ENCODE data around the gene ALDH3B1. TPM values are rescaled to one million over a fixed set of nuclear protein-coding genes. Genes with fewer than 3 reads are reported as not detected.
A peak's percentile ranks its signal among the peaks of the same experiment; 100 is the strongest.

ALDH3B1 gene
- total RNA-seq, 2 experiments from 2014 or later, result not detected

DNA sequence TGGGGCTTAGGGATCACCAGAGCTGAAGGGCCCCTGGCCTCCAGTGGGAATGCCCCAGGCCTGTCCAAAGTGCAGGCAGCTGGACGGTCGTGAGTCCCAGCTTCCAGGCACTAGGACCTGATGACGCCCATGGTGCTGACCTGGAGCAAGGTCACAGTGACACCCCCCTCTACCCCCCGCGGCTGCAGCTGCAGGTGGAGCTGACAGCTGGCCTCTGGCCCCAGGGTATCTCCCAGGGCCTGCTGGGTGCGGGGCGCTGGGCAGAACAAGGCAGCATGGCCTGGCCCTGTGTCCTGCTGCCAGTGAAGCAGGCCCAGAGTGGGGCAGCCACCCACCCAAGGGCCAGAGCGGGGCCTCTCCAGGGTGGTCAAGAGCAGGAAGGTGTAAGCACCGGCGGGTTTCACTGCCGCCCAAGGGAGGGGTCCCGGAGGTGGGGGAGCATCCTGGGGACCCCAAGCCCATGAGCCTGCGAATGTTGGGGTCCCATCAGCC lies 28.1 kb downstream of the ALDH3B1 start:
- Mint-ChIP-seq H3K9me3 (ENCODE audit: insufficient read depth) (no peaks in the 10 kb centered on the region), H3K27me3 (ENCODE audit: low read depth) (no peaks in the 10 kb centered on the region), H3K27ac (peak overlapping the region; percentile 49), H3K36me3 (ENCODE audit: low read depth) (peaks cover 26% of the 10 kb centered on the region), H3K4me1 (ENCODE audit: low read depth) (peaks cover 38% of the 10 kb centered on the region), H3K4me3 (peak overlapping the region; percentile 91)
- ATAC-seq, result no peak
- POLR2A ChIA-PET, result interaction anchor here (1.1 kb wide), 1 partner anchor 8 kb away, joined by 3 read pairs; no protein-coding TSS in a partner anchor
- CTCF ChIA-PET, result interaction anchor here (1.3 kb wide), 1 partner anchor 168 kb away, joined by 3 read pairs; no protein-coding TSS in a partner anchor
- DNase-seq, result no peak

DNA sequence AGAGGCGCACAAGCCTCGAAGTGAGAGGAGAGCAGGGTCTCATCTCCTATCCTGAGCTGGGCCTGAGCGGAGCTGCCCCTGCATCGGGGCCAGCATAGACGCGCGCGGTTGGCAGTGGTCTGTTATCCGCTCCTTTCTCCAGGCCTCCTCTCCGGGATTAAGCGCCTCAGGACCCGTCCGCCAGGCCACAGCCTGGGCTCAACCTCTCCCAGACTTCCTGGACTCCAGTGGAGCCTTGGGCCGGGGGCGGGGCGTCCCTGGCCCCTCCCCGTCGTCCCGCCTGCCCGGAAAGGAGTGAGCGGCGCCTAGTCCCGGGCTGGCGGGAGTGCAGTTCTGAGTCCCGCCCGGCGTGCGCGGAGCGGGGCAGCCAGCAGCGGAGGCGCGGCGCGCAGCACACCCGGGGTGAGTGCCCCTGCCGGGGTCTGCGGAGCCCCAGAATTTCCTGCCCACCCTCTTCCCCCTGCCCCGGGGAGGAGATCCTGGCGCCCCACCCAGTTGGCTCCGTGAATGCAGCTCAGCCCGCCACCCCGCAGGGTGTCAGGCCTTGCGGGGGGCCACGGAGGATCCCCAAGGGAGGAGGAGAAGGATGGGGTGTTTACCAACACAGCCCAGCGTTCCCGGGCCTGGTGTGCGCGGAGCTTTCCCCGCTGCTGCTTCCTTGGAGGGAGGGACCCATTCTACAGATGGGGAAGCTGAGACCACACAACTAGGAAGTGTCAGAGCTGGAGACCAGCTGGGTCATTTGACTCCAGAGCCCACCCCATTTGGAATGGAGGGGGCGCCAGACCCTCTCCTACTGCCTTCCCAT lies 28.8 kb downstream of the ALDH3B1 start, which contains the start of gene TCIRG1:
Gene TCIRG1 (plus strand): TSS at position 308 of the 808 bp plus-strand sequence. CDS start 2,247 bp downstream, outside the sequence.
- ATAC-seq (peak; percentile 75), DNase-seq (peak; percentile 67)
- H3K27ac Mint-ChIP-seq, result peak within 1 kb of the TSS; percentile 93
- H3K4me3 Mint-ChIP-seq, result peak within 1 kb of the TSS; percentile 91
- H3K4me1 Mint-ChIP-seq (ENCODE audit: low read depth), result peaks cover 36% of the 10 kb centered on the region
- no peaks in the 10 kb centered on the region for H3K27me3 Mint-ChIP-seq (ENCODE audit: low read depth)
- no peaks in the 10 kb centered on the region for H3K9me3 Mint-ChIP-seq (ENCODE audit: insufficient read depth)
- CTCF ChIA-PET, result interaction anchor here (1.1 kb wide), 1 partner anchor 170 kb away, joined by 4 read pairs; no protein-coding TSS in a partner anchor
- POLR2A ChIA-PET, result interaction anchor here (1.1 to 3.6 kb wide), 2 partner anchors 8 to 9 kb away, joined by 3 to 15 read pairs; partner anchors contain the start of gene NDUFS8
- peaks cover 23% of the 10 kb centered on the region for H3K36me3 Mint-ChIP-seq (ENCODE audit: low read depth)

DNA sequence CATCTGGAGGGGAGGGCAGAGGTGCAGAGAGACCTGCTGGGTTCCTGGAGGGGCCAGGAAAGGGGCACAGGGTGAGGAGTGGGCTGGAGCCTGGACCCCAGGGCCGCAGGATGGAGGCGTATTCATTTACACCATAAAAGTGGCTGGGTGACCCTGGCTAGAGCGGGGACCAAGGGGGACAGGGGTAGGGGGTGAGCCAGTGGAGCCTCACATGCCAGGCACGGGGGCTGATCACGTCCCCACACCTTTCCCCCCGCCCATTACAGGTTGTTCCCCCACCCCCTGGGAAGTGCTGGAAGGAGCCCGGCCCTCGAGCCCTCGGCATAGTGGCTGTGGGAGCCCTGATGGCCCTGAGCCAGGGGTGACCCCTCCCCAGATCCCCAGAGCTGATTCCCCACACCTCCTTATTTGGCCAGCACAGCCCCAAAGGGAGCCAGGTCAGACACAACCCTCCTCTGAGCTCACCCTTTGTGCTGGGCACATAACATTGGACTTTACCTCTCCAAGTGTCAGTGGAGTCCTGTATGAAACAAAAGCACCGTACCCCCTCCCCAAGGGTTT lies 29.5 kb downstream of the ALDH3B1 start:
- Mint-ChIP-seq H3K36me3 (ENCODE audit: low read depth) (peaks cover 22% of the 10 kb centered on the region), H3K9me3 (ENCODE audit: insufficient read depth) (no peaks in the 10 kb centered on the region), H3K27me3 (ENCODE audit: low read depth) (no peaks in the 10 kb centered on the region), H3K4me1 (ENCODE audit: low read depth) (peaks cover 36% of the 10 kb centered on the region), H3K27ac (peak overlapping the region; percentile 93), H3K4me3 (peak overlapping the region; percentile 91)
- CTCF ChIA-PET, result interaction anchor here (0.8 to 1.1 kb wide), 2 partner anchors 15 to 169 kb away, joined by 4 read pairs; no protein-coding TSS in a partner anchor
- no peak for DNase-seq
- ATAC-seq, result peak; percentile 4
- POLR2A ChIA-PET, result interaction anchor here (3.1 to 3.6 kb wide), 2 partner anchors 8 to 13 kb away, joined by 15 to 17 read pairs; partner anchors contain the start of gene NDUFS8

DNA sequence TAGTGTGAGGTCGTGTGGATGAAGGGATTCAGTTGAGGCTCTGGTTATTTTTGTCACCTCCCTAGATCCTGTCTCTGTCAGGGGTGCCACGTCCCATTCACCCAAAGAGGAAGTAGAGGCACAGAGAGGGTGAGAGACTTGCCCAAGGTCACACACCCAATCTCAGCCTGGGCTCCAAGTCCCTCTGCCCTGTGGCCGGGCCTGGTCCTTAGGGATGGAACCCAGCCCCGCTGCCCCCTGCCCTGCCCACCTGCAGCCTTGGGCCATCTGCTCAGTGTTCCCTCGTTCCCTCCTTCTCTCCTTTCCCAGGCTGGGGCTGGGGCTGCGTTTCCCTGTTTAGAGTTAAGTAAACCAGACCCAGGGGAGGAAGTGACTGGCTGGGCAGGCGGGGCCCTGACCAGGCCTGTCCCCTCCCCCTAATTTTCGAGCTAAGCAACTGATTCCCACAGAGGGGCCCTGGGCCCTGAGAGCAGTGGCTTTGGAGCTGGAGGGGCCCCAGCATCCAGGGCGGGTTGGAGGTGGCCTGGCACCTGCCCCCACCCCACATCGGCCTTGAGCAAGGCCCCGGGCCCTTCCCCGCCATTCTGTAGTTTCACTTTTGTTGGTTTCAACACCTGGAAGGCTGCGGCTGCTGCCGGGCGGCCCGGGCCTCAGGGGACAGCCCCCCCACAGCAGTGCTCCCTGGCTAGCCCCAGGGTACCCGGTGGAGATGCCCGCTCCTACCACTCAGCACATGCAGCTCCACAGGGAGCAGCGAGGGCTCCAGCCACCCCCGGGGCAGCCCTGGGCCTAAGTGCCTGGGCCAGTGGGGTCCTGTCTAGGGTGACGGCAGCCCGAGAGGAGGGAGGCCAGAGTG lies 30.2 kb downstream of the ALDH3B1 start:
- ChIA-PET CTCF (interaction anchor here (0.8 kb wide), 1 partner anchor 15 kb away, joined by 4 read pairs; no protein-coding TSS in a partner anchor), POLR2A (interaction anchor here (0.6 to 3.6 kb wide), 4 partner anchors 9 to 78 kb away, joined by 3 to 17 read pairs (median 9); partner anchors contain the start of gene NDUFS8)
- Mint-ChIP-seq H3K36me3 (ENCODE audit: low read depth) (peaks cover 27% of the 10 kb centered on the region), H3K4me1 (ENCODE audit: low read depth) (peaks cover 34% of the 10 kb centered on the region), H3K4me3 (peak overlapping the region; percentile 91), H3K27ac (peak overlapping the region; percentile 93), H3K27me3 (ENCODE audit: low read depth) (no peaks in the 10 kb centered on the region), H3K9me3 (ENCODE audit: insufficient read depth) (no peaks in the 10 kb centered on the region)
- ATAC-seq, result peak; percentile 50
- peak; percentile 63 for DNase-seq

DNA sequence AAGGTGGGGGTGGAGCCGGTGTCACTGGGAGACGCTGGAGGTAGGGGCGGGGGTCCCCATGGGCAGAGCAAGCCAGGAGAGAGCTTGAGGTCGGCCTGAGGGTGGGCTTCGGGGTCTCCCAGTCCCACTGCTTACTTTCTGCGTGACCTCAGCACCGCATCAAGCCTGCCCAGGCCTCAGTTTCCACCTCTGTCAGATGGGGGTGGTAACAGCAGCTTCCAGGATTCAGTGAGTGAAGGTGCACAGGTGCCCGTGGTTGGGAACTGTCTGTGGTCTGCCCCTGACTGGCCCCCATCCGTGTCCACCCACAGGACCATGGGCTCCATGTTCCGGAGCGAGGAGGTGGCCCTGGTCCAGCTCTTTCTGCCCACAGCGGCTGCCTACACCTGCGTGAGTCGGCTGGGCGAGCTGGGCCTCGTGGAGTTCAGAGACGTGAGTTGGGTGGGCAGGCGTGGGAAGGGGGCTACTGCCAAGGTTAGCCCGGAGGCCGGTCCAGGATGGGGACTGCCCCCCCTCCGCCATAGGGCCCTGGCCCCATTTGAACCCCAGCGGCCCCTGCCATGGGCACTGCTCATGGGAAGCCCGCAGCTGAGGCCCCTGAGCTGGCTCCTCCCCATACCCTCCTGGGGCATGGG lies 30.9 kb downstream of the ALDH3B1 start:
- Mint-ChIP-seq H3K4me3 (peak overlapping the region; percentile 91), H3K36me3 (ENCODE audit: low read depth) (peaks cover 33% of the 10 kb centered on the region), H3K4me1 (ENCODE audit: low read depth) (peaks cover 30% of the 10 kb centered on the region), H3K27me3 (ENCODE audit: low read depth) (no peaks in the 10 kb centered on the region), H3K27ac (peak overlapping the region; percentile 93), H3K9me3 (ENCODE audit: insufficient read depth) (no peaks in the 10 kb centered on the region)
- ChIA-PET CTCF (no interaction called here), POLR2A (interaction anchor here (0.6 to 3.6 kb wide), 5 partner anchors 10 to 171 kb away, joined by 3 to 17 read pairs (median 3); partner anchors contain the start of gene NDUFS8)
- no peak for ATAC-seq
- DNase-seq, result no peak

DNA sequence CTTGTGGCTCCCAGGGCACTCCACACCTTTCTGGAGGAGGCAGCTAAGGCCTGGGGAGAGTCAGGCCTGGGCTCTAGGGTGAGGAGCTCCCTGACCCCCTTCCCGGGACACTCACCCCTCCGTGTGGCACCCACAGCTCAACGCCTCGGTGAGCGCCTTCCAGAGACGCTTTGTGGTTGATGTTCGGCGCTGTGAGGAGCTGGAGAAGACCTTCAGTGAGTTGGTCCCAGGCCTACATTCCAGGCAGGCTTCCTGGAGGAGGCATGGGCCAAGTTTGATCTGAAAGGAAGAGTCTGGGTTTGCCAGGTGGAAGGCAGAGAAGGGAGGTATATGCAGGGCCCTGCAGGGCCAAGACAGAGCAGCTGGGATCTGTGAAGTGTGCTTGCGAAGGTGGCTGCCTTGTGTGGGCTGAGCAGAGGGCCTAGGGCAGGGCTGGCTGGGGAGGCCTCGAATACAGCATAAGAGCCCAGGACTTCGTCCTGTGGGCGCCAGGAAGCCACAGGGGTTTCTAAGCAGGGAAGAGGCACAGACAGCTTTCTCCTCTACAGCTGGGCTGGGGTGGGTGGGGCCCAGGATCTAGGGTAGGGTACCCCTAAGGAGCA lies 31.6 kb downstream of the ALDH3B1 start:
- POLR2A ChIA-PET, result interaction anchor here (0.6 to 3.6 kb wide), 4 partner anchors 10 to 170 kb away, joined by 3 to 17 read pairs (median 9); partner anchors contain the start of gene NDUFS8

DNA sequence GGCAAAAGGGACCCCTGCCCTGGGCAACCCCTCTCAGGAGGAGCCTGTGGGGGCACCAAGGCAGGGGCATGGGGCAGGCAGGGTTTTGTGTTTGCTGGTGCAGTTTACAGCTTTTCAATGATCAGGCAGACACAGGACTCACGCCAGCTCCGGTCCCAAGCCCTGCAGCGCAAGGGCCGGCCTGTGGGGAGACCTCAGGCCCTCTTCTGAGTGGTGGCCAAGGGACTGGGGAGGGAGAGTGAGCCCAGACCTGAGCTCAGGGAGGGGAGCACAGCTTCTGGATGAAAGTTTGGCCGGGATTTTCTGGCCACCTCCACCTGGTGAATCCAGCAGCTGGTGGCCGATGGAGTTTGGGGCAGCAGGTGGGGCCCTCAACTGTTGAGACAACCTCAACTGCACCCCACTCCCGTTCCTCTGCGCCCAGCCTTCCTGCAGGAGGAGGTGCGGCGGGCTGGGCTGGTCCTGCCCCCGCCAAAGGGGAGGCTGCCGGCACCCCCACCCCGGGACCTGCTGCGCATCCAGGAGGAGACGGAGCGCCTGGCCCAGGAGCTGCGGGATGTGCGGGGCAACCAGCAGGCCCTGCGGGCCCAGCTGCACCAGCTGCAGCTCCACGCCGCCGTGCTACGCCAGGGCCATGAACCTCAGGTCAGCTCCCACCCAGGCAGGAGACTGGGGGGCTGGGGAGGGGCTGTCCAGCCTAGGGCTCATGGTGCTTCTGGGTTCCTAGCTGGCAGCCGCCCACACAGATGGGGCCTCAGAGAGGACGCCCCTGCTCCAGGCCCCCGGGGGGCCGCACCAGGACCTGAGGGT lies 32.3 kb downstream of the ALDH3B1 start:
- Mint-ChIP-seq H3K36me3 (ENCODE audit: low read depth) (peaks cover 32% of the 10 kb centered on the region), H3K4me1 (ENCODE audit: low read depth) (peaks cover 19% of the 10 kb centered on the region), H3K27me3 (ENCODE audit: low read depth) (no peaks in the 10 kb centered on the region), H3K4me3 (no peak overlapping the region), H3K27ac (peak overlapping the region; percentile 39), H3K9me3 (ENCODE audit: insufficient read depth) (no peaks in the 10 kb centered on the region)
- ChIA-PET CTCF (interaction anchor here (0.6 kb wide), 1 partner anchor 95 kb away, joined by 3 read pairs; no protein-coding TSS in a partner anchor), POLR2A (interaction anchor here (3.1 to 3.6 kb wide), 2 partner anchors 10 to 11 kb away, joined by 15 to 17 read pairs; partner anchors contain the start of gene NDUFS8)
- DNase-seq (no peak), ATAC-seq (no peak)

More for the DNA sequence above, 31.6 kb downstream of the ALDH3B1 start:
- DNase-seq (no peak), ATAC-seq (no peak)
- peak overlapping the region; percentile 82 for H3K27ac Mint-ChIP-seq
- H3K4me3 Mint-ChIP-seq, result peak overlapping the region; percentile 91
- H3K36me3 Mint-ChIP-seq (ENCODE audit: low read depth), result peaks cover 33% of the 10 kb centered on the region
- H3K9me3 Mint-ChIP-seq (ENCODE audit: insufficient read depth), result no peaks in the 10 kb centered on the region
- peaks cover 25% of the 10 kb centered on the region for H3K4me1 Mint-ChIP-seq (ENCODE audit: low read depth)
- no peaks in the 10 kb centered on the region for H3K27me3 Mint-ChIP-seq (ENCODE audit: low read depth)
- CTCF ChIA-PET, result interaction anchor here (0.6 kb wide), 1 partner anchor 96 kb away, joined by 3 read pairs; no protein-coding TSS in a partner anchor

DNA sequence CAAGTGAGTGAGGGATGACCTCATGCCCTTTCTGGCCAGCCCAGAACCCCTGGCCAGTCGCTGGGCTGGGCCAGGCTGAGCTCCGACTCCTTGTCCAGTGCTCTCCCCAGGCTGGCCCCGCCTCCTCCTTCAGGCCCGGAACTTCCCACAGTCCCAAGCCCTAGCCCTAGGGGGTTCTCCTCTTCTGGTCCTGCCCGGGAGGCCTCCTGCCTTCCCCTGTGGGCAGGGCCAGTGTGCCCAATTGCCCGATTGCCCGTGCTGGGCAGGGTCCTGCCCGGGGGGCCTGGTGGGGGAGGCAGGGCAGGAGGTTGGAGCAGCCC lies 32.9 kb downstream of the ALDH3B1 start:
- Mint-ChIP-seq H3K27ac (no peak overlapping the region), H3K27me3 (ENCODE audit: low read depth) (no peaks in the 10 kb centered on the region), H3K4me1 (ENCODE audit: low read depth) (peaks cover 14% of the 10 kb centered on the region), H3K36me3 (ENCODE audit: low read depth) (peaks cover 32% of the 10 kb centered on the region), H3K4me3 (no peak overlapping the region), H3K9me3 (ENCODE audit: insufficient read depth) (no peaks in the 10 kb centered on the region)
- no peak for ATAC-seq
- DNase-seq, result no peak
- ChIA-PET POLR2A (interaction anchor here (3.1 kb wide), 1 partner anchor 10 kb away, joined by 17 read pairs; no protein-coding TSS in a partner anchor), CTCF (no interaction called here)

DNA sequence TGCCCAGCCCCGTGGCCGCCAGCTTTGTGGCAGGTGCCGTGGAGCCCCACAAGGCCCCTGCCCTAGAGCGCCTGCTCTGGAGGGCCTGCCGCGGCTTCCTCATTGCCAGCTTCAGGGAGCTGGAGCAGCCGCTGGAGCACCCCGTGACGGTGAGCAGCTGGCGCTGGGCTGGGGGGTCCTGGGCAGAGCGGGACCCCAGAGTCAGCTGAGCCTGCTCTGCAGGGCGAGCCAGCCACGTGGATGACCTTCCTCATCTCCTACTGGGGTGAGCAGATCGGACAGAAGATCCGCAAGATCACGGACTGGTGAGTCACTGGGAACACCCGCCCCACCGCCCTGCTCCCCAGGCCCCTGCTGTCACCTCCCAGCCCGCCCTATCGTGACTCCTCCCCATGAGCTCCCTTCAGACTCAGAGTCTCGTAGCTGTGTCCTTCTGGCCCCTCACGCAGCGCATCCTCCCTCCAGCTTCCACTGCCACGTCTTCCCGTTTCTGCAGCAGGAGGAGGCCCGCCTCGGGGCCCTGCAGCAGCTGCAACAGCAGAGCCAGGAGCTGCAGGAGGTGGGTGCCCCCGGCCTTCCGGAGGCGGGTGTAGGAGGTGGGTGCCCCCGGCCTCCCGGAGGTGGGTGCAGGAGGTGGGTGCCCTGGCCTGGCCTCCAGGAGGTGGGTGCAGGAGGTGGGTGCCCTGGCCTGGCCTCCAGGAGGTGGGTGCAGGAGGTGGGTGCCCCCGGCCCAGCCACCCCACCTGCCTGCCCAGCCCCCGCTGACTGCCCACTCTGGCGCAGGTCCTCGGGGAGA lies 33.4 kb downstream of the ALDH3B1 start:
- ChIA-PET CTCF (no interaction called here), POLR2A (no interaction called here)
- no peaks in the 10 kb centered on the region for H3K27me3 Mint-ChIP-seq (ENCODE audit: low read depth)
- DNase-seq (no peak), ATAC-seq (no peak)
- H3K36me3 Mint-ChIP-seq (ENCODE audit: low read depth), result peaks cover 32% of the 10 kb centered on the region
- H3K4me3 Mint-ChIP-seq, result no peak overlapping the region
- peaks cover 12% of the 10 kb centered on the region for H3K4me1 Mint-ChIP-seq (ENCODE audit: low read depth)
- H3K27ac Mint-ChIP-seq, result no peak overlapping the region
- H3K9me3 Mint-ChIP-seq (ENCODE audit: insufficient read depth), result no peaks in the 10 kb centered on the region
